DMS53 (cell line): ENCODE data around the gene ST6GALNAC5.
"Not testable (repeated sequence)": the region's sequence is repeated elsewhere in the genome, so short reads cannot be mapped to it uniquely, and the experiment has no call there.

Source experiments
- DNase-seq: peaks from one replicate; lab custom pipeline; 2025; lab: John Stamatoyannopoulos, UW

Gene ST6GALNAC5

GRCh38 chr1:76868154-76868882 lies 1.0 kb downstream of the ST6GALNAC5 start:
- peak; percentile 84 for DNase-seq

- DNase-seq: peak; percentile 37
Observed at GRCh38 chr1:76868916-76869315, 1.6 kb downstream of the ST6GALNAC5 start.

- DNase-seq: no peak
Observed at GRCh38 chr1:76870037-76870436, 2.8 kb downstream of the ST6GALNAC5 start.

- no peak for DNase-seq
Observed at GRCh38 chr1:76871355-76871974, 4.2 kb downstream of the ST6GALNAC5 start.

GRCh38 chr1:76872944-76873343 lies 5.7 kb downstream of the ST6GALNAC5 start:
- no peak for DNase-seq

GRCh38 chr1:76876655-76877395 lies 9.5 kb downstream of the ST6GALNAC5 start:
- DNase-seq: peak; percentile 16

GRCh38 chr1:76879014-76879413 lies 11.7 kb downstream of the ST6GALNAC5 start:
- not testable (repeated sequence) for DNase-seq

GRCh38 chr1:76881762-76882161 lies 14.5 kb downstream of the ST6GALNAC5 start:
- DNase-seq: no peak

GRCh38 chr1:76891931-76892622 lies 24.8 kb downstream of the ST6GALNAC5 start:
- DNase-seq: no peak

GRCh38 chr1:76892675-76893074 lies 25.4 kb downstream of the ST6GALNAC5 start:
- no peak for DNase-seq

- DNase-seq: peak; percentile 87
Observed at GRCh38 chr1:76901158-76901767, 34.0 kb downstream of the ST6GALNAC5 start.

- DNase-seq: no peak
Observed at GRCh38 chr1:76905876-76906595, 38.8 kb downstream of the ST6GALNAC5 start.

GRCh38 chr1:76909311-76909710 lies 42.0 kb downstream of the ST6GALNAC5 start:
- no peak for DNase-seq

- no peak for DNase-seq
Observed at GRCh38 chr1:76919085-76919484, 51.8 kb downstream of the ST6GALNAC5 start.

GRCh38 chr1:76921590-76921989 lies 54.3 kb downstream of the ST6GALNAC5 start:
- DNase-seq: no peak

- DNase-seq: no peak
Observed at GRCh38 chr1:76925825-76926224, 58.5 kb downstream of the ST6GALNAC5 start.

- no peak for DNase-seq
Observed at GRCh38 chr1:76928522-76928921, 61.2 kb downstream of the ST6GALNAC5 start.

- DNase-seq: no peak
Observed at GRCh38 chr1:76929136-76929535, 61.9 kb downstream of the ST6GALNAC5 start.

GRCh38 chr1:76933847-76934815 lies 66.9 kb downstream of the ST6GALNAC5 start:
- no peak for DNase-seq

GRCh38 chr1:76938304-76938703 lies 71.0 kb downstream of the ST6GALNAC5 start:
- no peak for DNase-seq
